ENCODE data around the gene CLDN34. TPM values are rescaled to one million over a fixed set of nuclear protein-coding genes. Genes with fewer than 3 reads are reported as not detected.
A peak's percentile ranks its signal among the peaks of the same experiment; 100 is the strongest.

The CLDN34 gene
- total and polyA plus RNA-seq, 2 experiments from 2014 or later = not detected

DNA sequence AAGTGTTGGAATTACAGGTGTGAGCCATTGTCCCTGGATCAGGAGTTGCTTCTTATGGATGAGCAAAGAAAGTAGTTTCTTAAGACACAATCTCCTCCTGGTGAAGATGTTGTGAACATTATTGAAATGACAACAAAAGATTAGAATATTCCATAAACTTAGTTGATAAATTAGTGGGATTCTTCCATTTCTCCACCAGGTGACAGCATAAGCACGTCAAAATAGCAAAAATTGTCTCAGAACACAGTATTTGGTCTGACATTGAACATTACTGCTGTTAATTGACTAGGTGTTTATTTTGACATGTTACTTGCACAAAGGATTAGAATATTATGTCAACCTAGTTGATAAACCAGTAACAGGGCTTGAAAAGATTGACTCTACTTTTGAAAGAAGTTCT lies 21.6 kb downstream of the CLDN34 start:
- Histone ChIP-seq H3K36me3 (ENCODE audit: low read depth) (no peaks in the 10 kb centered on the region), H3K79me2 (ENCODE audit: insufficient read depth) (no peaks in the 10 kb centered on the region), H3F3A (ENCODE audit: insufficient read depth) (no peaks in the 10 kb centered on the region), H3K9me3 (ENCODE audit: low read depth) (no peaks in the 10 kb centered on the region), H4K20me1 (ENCODE audit: insufficient read depth) (no peaks in the 10 kb centered on the region), H3K9me2 (ENCODE audit: insufficient read depth) (no peaks in the 10 kb centered on the region), H3K27ac (no peak overlapping the region), H3K4me2 (ENCODE audit: unreplicated experiment) (no peak overlapping the region), H2AFZ (no peak overlapping the region), H3K27me3 (replicated peaks; ENCODE audit: insufficient read depth) (no peaks in the 10 kb centered on the region), H3K9ac (no peak overlapping the region), H3K4me1 (ENCODE audit: insufficient read depth) (no peaks in the 10 kb centered on the region), H3K4me3 (no peak overlapping the region)
- in situ Hi-C loops (cut with MboI) = loop anchor here (10.0 kb wide), 1 partner anchor 104 kb away; no protein-coding TSS in a partner anchor
- TF ChIP-seq EZH2 (IDR thresholded peaks at IDR 0.05; ENCODE audit: insufficient read depth, poor library complexity, severe bottlenecking) (no peak), EZH2phosphoT487 (IDR thresholded peaks at IDR 0.05; ENCODE audit: insufficient read depth, low read depth) (no peak)
- DNase-seq = peak; percentile 28
- WGBS, 2 experiments (ENCODE audit: low coverage in 1 of 2, low lambda C conversion rate in 2 of 2, missing lambda C conversion rate in 2 of 2) = 0 to 6% methylated on average over 1 of the region's 1 CpG

DNA sequence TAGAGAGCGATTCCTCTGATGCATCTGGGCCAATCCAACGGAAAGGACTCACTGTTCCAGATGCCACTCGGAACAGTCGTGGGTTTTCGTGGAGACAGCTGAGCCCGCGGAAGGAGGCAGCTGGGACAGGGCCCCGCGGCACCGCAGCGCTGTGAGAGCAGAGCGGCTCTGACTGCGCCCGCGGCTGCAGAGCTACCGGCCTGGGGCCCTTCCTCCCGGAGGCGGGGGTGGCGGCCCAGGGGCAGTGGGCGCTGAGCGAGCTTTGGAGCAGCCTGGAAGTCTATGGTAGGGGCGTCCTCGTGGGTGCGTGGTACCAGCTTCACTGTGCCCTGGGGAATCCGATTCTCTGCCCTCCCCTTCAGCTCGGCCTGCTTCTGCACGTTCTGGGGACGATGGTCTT lies 24.9 kb downstream of the CLDN34 start:
- no peaks in the 10 kb centered on the region for H3K4me1 ChIP-seq (ENCODE audit: insufficient read depth)
- H3K27me3 ChIP-seq (replicated peaks; ENCODE audit: insufficient read depth) = no peaks in the 10 kb centered on the region
- whole genome bisulfite sequencing, 2 experiments (ENCODE audit: low coverage in 1 of 2, low lambda C conversion rate in 2 of 2, missing lambda C conversion rate in 2 of 2) = 94 to 97% methylated on average over 20 to 24 of the region's 28 CpGs
- no peaks in the 10 kb centered on the region for H3K9me3 ChIP-seq (ENCODE audit: low read depth)
- in situ Hi-C loops (cut with MboI) = no loop called here
- TF ChIP-seq EZH2phosphoT487 (IDR thresholded peaks at IDR 0.05; ENCODE audit: insufficient read depth, low read depth) (no peak), EZH2 (IDR thresholded peaks at IDR 0.05; ENCODE audit: insufficient read depth, poor library complexity, severe bottlenecking) (no peak)
- H3K27ac ChIP-seq = no peak overlapping the region
- no peak for DNase-seq
- H3K79me2 ChIP-seq (ENCODE audit: insufficient read depth) = no peaks in the 10 kb centered on the region
- H3K36me3 ChIP-seq (ENCODE audit: low read depth) = no peaks in the 10 kb centered on the region
- H3K4me3 ChIP-seq = no peak overlapping the region
- H2AFZ ChIP-seq = no peak overlapping the region
- H3K9ac ChIP-seq = no peak overlapping the region
- no peak overlapping the region for H3K4me2 ChIP-seq (ENCODE audit: unreplicated experiment)
- H4K20me1 ChIP-seq (ENCODE audit: insufficient read depth) = no peaks in the 10 kb centered on the region
- H3K9me2 ChIP-seq (ENCODE audit: insufficient read depth) = no peaks in the 10 kb centered on the region
- H3F3A ChIP-seq (ENCODE audit: insufficient read depth) = no peaks in the 10 kb centered on the region

DNA sequence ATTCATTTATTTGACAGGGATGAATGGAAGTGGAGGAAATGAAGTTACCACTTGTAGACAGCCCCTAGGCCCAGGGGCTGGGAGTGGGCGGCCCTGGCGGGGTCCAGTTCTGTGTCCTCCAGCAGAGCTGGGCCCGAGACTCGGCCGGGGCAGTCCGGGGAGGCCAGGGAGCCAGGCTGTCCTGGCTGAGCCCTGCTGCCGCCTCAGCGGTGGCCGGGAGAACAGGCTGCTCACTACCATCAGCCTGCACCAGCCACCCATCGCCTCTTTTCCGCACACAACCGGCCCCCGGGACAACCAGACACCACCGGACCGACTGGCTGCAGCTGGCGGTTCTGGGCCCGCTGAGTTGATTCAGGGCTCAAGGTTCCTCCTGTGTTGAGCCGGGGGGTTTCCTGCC lies 25.6 kb downstream of the CLDN34 start:
- no peak for DNase-seq
- no peak overlapping the region for H3K9ac ChIP-seq
- no peaks in the 10 kb centered on the region for H3K4me1 ChIP-seq (ENCODE audit: insufficient read depth)
- no peak for TF ChIP-seq EZH2 (IDR thresholded peaks at IDR 0.05; ENCODE audit: insufficient read depth, poor library complexity, severe bottlenecking)
- no peak for TF ChIP-seq EZH2phosphoT487 (IDR thresholded peaks at IDR 0.05; ENCODE audit: insufficient read depth, low read depth)
- H3K79me2 ChIP-seq (ENCODE audit: insufficient read depth) = no peaks in the 10 kb centered on the region
- no peak overlapping the region for H3K4me3 ChIP-seq
- H4K20me1 ChIP-seq (ENCODE audit: insufficient read depth) = no peaks in the 10 kb centered on the region
- no peaks in the 10 kb centered on the region for H3F3A ChIP-seq (ENCODE audit: insufficient read depth)
- no peaks in the 10 kb centered on the region for H3K9me3 ChIP-seq (ENCODE audit: low read depth)
- no peak overlapping the region for H3K4me2 ChIP-seq (ENCODE audit: unreplicated experiment)
- WGBS, 2 experiments (ENCODE audit: low coverage in 1 of 2, low lambda C conversion rate in 2 of 2, missing lambda C conversion rate in 2 of 2) = 91 to 98% methylated on average over 6 to 16 of the region's 18 CpGs
- in situ Hi-C loops (cut with MboI) = no loop called here
- no peaks in the 10 kb centered on the region for H3K9me2 ChIP-seq (ENCODE audit: insufficient read depth)
- H2AFZ ChIP-seq = no peak overlapping the region
- H3K27me3 ChIP-seq (replicated peaks; ENCODE audit: insufficient read depth) = no peaks in the 10 kb centered on the region
- H3K36me3 ChIP-seq (ENCODE audit: low read depth) = no peaks in the 10 kb centered on the region
- no peak overlapping the region for H3K27ac ChIP-seq

DNA sequence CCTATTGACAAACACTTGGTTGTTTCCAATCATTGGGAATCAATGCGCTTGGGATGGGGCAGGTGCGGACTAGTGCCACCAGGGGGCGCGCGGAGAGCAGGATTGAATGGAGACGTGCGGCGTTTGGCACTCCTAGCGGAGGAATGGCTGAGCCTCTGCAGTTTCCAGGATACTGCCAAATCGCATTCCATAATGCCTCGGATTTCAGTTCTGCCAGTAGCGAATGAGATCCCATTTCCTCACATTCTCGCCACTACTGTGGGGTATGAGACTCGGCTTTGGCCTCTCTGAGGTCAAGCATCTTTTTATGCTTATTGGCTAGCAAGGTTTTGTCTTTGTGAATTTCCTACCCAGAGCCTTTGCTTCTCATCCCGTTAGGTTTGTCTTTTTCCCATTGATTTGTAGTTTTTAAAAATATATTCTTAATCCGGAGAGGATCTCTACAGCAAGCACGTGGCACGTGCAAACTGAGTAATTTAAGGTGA lies 28.7 kb downstream of the CLDN34 start:
- no peaks in the 10 kb centered on the region for H3K4me1 ChIP-seq (ENCODE audit: insufficient read depth)
- WGBS, 2 experiments (ENCODE audit: low coverage in 1 of 2, low lambda C conversion rate in 2 of 2, missing lambda C conversion rate in 2 of 2) = 4% methylated on average over 18 of the region's 18 CpGs
- H3K4me3 ChIP-seq = peak overlapping the region; percentile 34; the same call in 1 of the 2 replicates
- H3K4me2 ChIP-seq (ENCODE audit: unreplicated experiment) = no peak overlapping the region
- H4K20me1 ChIP-seq (ENCODE audit: insufficient read depth) = no peaks in the 10 kb centered on the region
- no peaks in the 10 kb centered on the region for H3K36me3 ChIP-seq (ENCODE audit: low read depth)
- no peak for TF ChIP-seq EZH2 (IDR thresholded peaks at IDR 0.05; ENCODE audit: insufficient read depth, poor library complexity, severe bottlenecking)
- no peak for TF ChIP-seq EZH2phosphoT487 (IDR thresholded peaks at IDR 0.05; ENCODE audit: insufficient read depth, low read depth)
- no peak overlapping the region for H3K9ac ChIP-seq
- in situ Hi-C loops (cut with MboI) = loop anchor here (5.0 kb wide), 1 partner anchor 116 kb away; no protein-coding TSS in a partner anchor
- no peak overlapping the region for H3K27ac ChIP-seq
- no peaks in the 10 kb centered on the region for H3K27me3 ChIP-seq (replicated peaks; ENCODE audit: insufficient read depth)
- no peaks in the 10 kb centered on the region for H3K79me2 ChIP-seq (ENCODE audit: insufficient read depth)
- H3K9me3 ChIP-seq (ENCODE audit: low read depth) = no peaks in the 10 kb centered on the region
- no peaks in the 10 kb centered on the region for H3F3A ChIP-seq (ENCODE audit: insufficient read depth)
- no peaks in the 10 kb centered on the region for H3K9me2 ChIP-seq (ENCODE audit: insufficient read depth)
- DNase-seq = peak; percentile 85
- no peak overlapping the region; the same call in 1 of the 2 replicates for H2AFZ ChIP-seq
